Upper lobe of left lung (tissue), 6 donors: ENCODE results near the gene MIGA2. TPM values are rescaled to one million over a fixed set of nuclear protein-coding genes. Genes with fewer than 3 reads are reported as not detected.
A peak's percentile ranks its signal among the peaks of the same experiment; 100 is the strongest.

Source experiments
- ATAC-seq, 2 donors: fragments of 200-7000 bp; cut with Tn5 transposase; one replicate each; pipeline ENCODE4 v1.9.1; 2022; ENCODE audit warnings: mild to moderate bottlenecking in 2 of 2, moderate library complexity in 2 of 2; ENCODE audit not compliant: low FRiP score in 2 of 2
- DNase-seq, 2 donors: peaks; one replicate each; pipeline ENCODE4 v3.0.0-alpha.2; 2019 to 2020
- H3K27ac ChIP-seq, 4 donors: fragments of 200-600 bp; sonication (generic); one replicate each; pipeline ENCODE4 v1.5.1; 2016 to 2019
- H3K27me3 ChIP-seq, 4 donors: fragments of 200-600 bp; sonication (generic); one replicate each; pipeline ENCODE4 v1.5.1; 2017 to 2019
- H3K36me3 ChIP-seq, 4 donors: fragments of 200-600 bp; sonication (generic); one replicate each; pipeline ENCODE4 v1.5.1; 2016 to 2019
- H3K4me1 ChIP-seq, 4 donors: fragments of 200-600 bp; sonication (generic); one replicate each; pipeline ENCODE4 v1.5.1; 2018 to 2019
- H3K4me3 ChIP-seq, 4 donors: fragments of 200-600 bp; sonication (generic); one replicate each; pipeline ENCODE4 v1.5.1; 2017 to 2019; ENCODE audit warnings: mild to moderate bottlenecking in 2 of 4, moderate library complexity in 1 of 4
- H3K9me3 ChIP-seq, 4 donors: fragments of 200-600 bp; sonication (generic); one replicate each; pipeline ENCODE4 v1.5.1; 2018 to 2019
- CTCF ChIP-seq, 6 experiments: fragments of 450-650 bp in 4 of 6; fragments of 200-600 bp in 2 of 6; sonication (generic) in 2 of 6; IDR thresholded peaks; one replicate each; pipeline ENCODE4 v1.5.1; 2016 to 2019; ENCODE audit warnings: antibody characterized with exemption in 6 of 6
- EP300 ChIP-seq, 4 donors: sonication (generic); formaldehyde crosslinking; IDR thresholded peaks; one replicate each; pipeline ENCODE4 v1.5.1; 2017; ENCODE audit warnings: antibody characterized with exemption in 4 of 4, control low read depth in 2 of 4
- POLR2A ChIP-seq, 4 donors: fragments of 450-650 bp; IDR thresholded peaks; one replicate each; pipeline ENCODE4 v1.5.1; 2016 to 2017; ENCODE audit warnings: antibody characterized with exemption in 4 of 4, mild to moderate bottlenecking in 2 of 4
- POLR2AphosphoS5 ChIP-seq, 2 donors: sonication (generic); formaldehyde crosslinking; IDR thresholded peaks; one replicate each; pipeline ENCODE4 v1.5.1; 2017; ENCODE audit warnings: antibody characterized with exemption in 2 of 2
- WGBS, 2 donors: methylation state at CpG; one replicate each; pipeline ENCODE4 v1.1.5; 2017 to 2018; 5-methylcytosine and 5-hydroxymethylcytosine counted together
- total RNA-seq, 6 donors: library from RNA; depleted of rRNA in 4 of 6; stranded (reverse); fragments of >200 nt in 4 of 6; gene quantifications; one replicate each; pipeline versions ENCODE4 v1.1.0 to v1.2.1, GENCODE V29; 2016 to 2021
- donor health status: DM: no; HTN: no; CAD: no; lungs with moderate emphysema.
- donor health status: DM: no; HTN: yes; CAD: no; lungs with severe emphysema.

The MIGA2 gene
- total RNA-seq, 6 donors from 2014 or later, result 18.6 to 95.3 (median 28.6) TPM

GRCh38 chr9:129037767-129038098 is 1.3 kb downstream of the MIGA2 start:
- DNase-seq, result no peak
- peaks cover 19 to 26% (median 23%) of the 10 kb centered on the region in 4 donors for H3K4me1 ChIP-seq
- no peak for ATAC-seq
- WGBS, 2 donors, result 43 to 60% methylated on average over 6 of the region's 6 CpGs
- no peaks in the 10 kb centered on the region for H3K27me3 ChIP-seq
- TF ChIP-seq POLR2A (IDR thresholded peaks at IDR 0.05), result no peak
- no peak for TF ChIP-seq POLR2AphosphoS5 (IDR thresholded peaks at IDR 0.05)
- TF ChIP-seq EP300 (IDR thresholded peaks at IDR 0.05), result no peak
- TF ChIP-seq CTCF (IDR thresholded peaks at IDR 0.05), result no peak
- peak overlapping the region in 2 of 4 donors; percentile 81 to 89 for H3K27ac ChIP-seq
- H3K36me3 ChIP-seq, result peaks cover 10 to 24% (median 17%) of the 10 kb centered on the region in 4 donors
- H3K4me3 ChIP-seq, result peak overlapping the region in 3 of 4 donors; percentile 72 to 98 (median 94)
- H3K9me3 ChIP-seq, result no peaks in the 10 kb centered on the region

GRCh38 chr9:129038109-129038852 is 1.9 kb downstream of the MIGA2 start:
- WGBS, 2 donors, result 82 to 83% methylated on average over 5 to 7 of the region's 8 CpGs
- peak overlapping the region in 1 of 4 donors; percentile 94 for H3K4me3 ChIP-seq
- TF ChIP-seq POLR2A (IDR thresholded peaks at IDR 0.05) (no peak), CTCF (IDR thresholded peaks at IDR 0.05) (no peak), POLR2AphosphoS5 (IDR thresholded peaks at IDR 0.05) (no peak), EP300 (IDR thresholded peaks at IDR 0.05) (no peak)
- DNase-seq (no peak), ATAC-seq (no peak)
- H3K9me3 ChIP-seq, result no peaks in the 10 kb centered on the region
- H3K27ac ChIP-seq, result peak overlapping the region in 1 of 4 donors; percentile 89
- peaks cover 19 to 26% (median 23%) of the 10 kb centered on the region in 4 donors for H3K4me1 ChIP-seq
- H3K36me3 ChIP-seq, result peaks cover 10 to 30% (median 19%) of the 10 kb centered on the region in 4 donors
- no peaks in the 10 kb centered on the region for H3K27me3 ChIP-seq

GRCh38 chr9:129040113-129040643 is 3.8 kb downstream of the MIGA2 start:
- Histone ChIP-seq H3K36me3 (peaks cover 16 to 45% (median 28%) of the 10 kb centered on the region in 4 donors), H3K27ac (no peak overlapping the region), H3K27me3 (no peaks in the 10 kb centered on the region), H3K4me3 (no peak overlapping the region), H3K4me1 (peaks cover 19 to 26% (median 23%) of the 10 kb centered on the region in 4 donors), H3K9me3 (no peaks in the 10 kb centered on the region)
- DNase-seq (no peak), ATAC-seq (no peak)
- WGBS, 2 donors, result 96 to 98% methylated on average over 8 to 12 of the region's 12 CpGs
- TF ChIP-seq CTCF (IDR thresholded peaks at IDR 0.05) (no peak), EP300 (IDR thresholded peaks at IDR 0.05) (no peak), POLR2A (IDR thresholded peaks at IDR 0.05) (no peak), POLR2AphosphoS5 (IDR thresholded peaks at IDR 0.05) (no peak)

GRCh38 chr9:129042016-129042415 is 5.6 kb downstream of the MIGA2 start:
- DNase-seq, result no peak
- H3K4me3 ChIP-seq, result no peak overlapping the region

More at GRCh38 chr9:129042016-129042415, 5.6 kb downstream of the MIGA2 start:
- H3K9me3 ChIP-seq, result no peaks in the 10 kb centered on the region
- H3K27me3 ChIP-seq, result no peaks in the 10 kb centered on the region
- WGBS, 2 donors, result 96 to 97% methylated on average over 12 to 16 of the region's 16 CpGs
- H3K36me3 ChIP-seq, result peaks cover 16 to 57% (median 35%) of the 10 kb centered on the region in 4 donors
- TF ChIP-seq POLR2AphosphoS5 (IDR thresholded peaks at IDR 0.05) (no peak), POLR2A (IDR thresholded peaks at IDR 0.05) (no peak), EP300 (IDR thresholded peaks at IDR 0.05) (no peak), CTCF (IDR thresholded peaks at IDR 0.05) (no peak)
- H3K4me1 ChIP-seq, result peaks cover 12 to 16% (median 15%) of the 10 kb centered on the region in 4 donors
- no peak for ATAC-seq
- H3K27ac ChIP-seq, result no peak overlapping the region
